SU-DHL-6 (cell line): ENCODE data around the gene EVI5L.

ENCODE experiments used
- CTCF ChIP-seq: fragments of 200-600 bp; sonication (generic); IDR thresholded peaks from one replicate; pipeline ENCODE4 v1.5.1; 2017; ENCODE audit warnings: antibody characterized with exemption, mild to moderate bottlenecking, low read length, moderate library complexity; ENCODE audit not compliant: insufficient read depth, poor library complexity, severe bottlenecking
- EZH2phosphoT487 ChIP-seq: fragments of 200-600 bp; sonication (generic), shearing (Covaris generic); conservative IDR thresholded peaks from 2 replicates; pipeline ENCODE4 v1.6.1; 2018; ENCODE audit warnings: mild to moderate bottlenecking, antibody characterized with exemption, low read length, moderate library complexity, mixed read lengths

- TF ChIP-seq CTCF (no peak), EZH2phosphoT487 (no peak)
Observed at GRCh38 chr19:7781157-7781556, 48.9 kb upstream of the EVI5L start.
